ENCODE results near the gene TRA2B. TPM values are rescaled to one million over a fixed set of nuclear protein-coding genes. Genes with fewer than 3 reads are reported as not detected.

Gene TRA2B
- total RNA-seq, 4 donors from 2014 or later, result 73.8 to 164 (median 85.1) TPM

GRCh38 chr3:185950728-185951127 is 12.9 kb upstream of the TRA2B start:
- no peaks in the 10 kb centered on the region for H3K9me3 ChIP-seq
- H3K4me3 ChIP-seq, result no peak overlapping the region
- H3K27me3 ChIP-seq, result peaks cover 0 to 21% (median 0%) of the 10 kb centered on the region in 4 donors
- 86% methylated on average over 3 of the region's 3 CpGs for WGBS
- no peaks in the 10 kb centered on the region for H3K4me1 ChIP-seq
- TF ChIP-seq EP300 (IDR thresholded peaks at IDR 0.05) (no peak), POLR2A (IDR thresholded peaks at IDR 0.05; ENCODE audit: low read depth) (no peak), CTCF (IDR thresholded peaks at IDR 0.05) (no peak)
- no peak overlapping the region for H3K27ac ChIP-seq (replicated peaks in 1 of 4)
- intact Hi-C loops (cut with DNase I), result no loop called here
- DNase-seq (ENCODE audit: extremely low spot score), result no peak
- no peaks in the 10 kb centered on the region for H3K36me3 ChIP-seq

- Histone ChIP-seq H3K9me3 (no peaks in the 10 kb centered on the region), H3K4me3 (no peak overlapping the region), H3K27ac (replicated peaks in 1 of 4) (no peak overlapping the region), H3K27me3 (peaks cover 0 to 21% (median 0%) of the 10 kb centered on the region in 4 donors), H3K4me1 (no peaks in the 10 kb centered on the region), H3K36me3 (no peaks in the 10 kb centered on the region)
- intact Hi-C loops (cut with DNase I), result no loop called here
- no peak for DNase-seq (ENCODE audit: extremely low spot score)
- WGBS, result 96% methylated on average over 6 of the region's 6 CpGs
- TF ChIP-seq EP300 (IDR thresholded peaks at IDR 0.05) (no peak), CTCF (IDR thresholded peaks at IDR 0.05) (no peak), POLR2A (IDR thresholded peaks at IDR 0.05; ENCODE audit: low read depth) (no peak), POLR2AphosphoS5 (IDR thresholded peaks at IDR 0.05) (no peak)
Measured at GRCh38 chr3:185949515-185949914, 11.7 kb upstream of the TRA2B start.

- TF ChIP-seq POLR2AphosphoS5 (IDR thresholded peaks at IDR 0.05), result no peak
- no peak for TF ChIP-seq EP300 (IDR thresholded peaks at IDR 0.05)
- TF ChIP-seq POLR2A (IDR thresholded peaks at IDR 0.05; ENCODE audit: low read depth), result no peak
- no peak for TF ChIP-seq CTCF (IDR thresholded peaks at IDR 0.05)
- no peaks in the 10 kb centered on the region for H3K36me3 ChIP-seq
- H3K27ac ChIP-seq (replicated peaks in 1 of 4), result no peak overlapping the region
- H3K27me3 ChIP-seq, result peaks cover 0 to 19% (median 0%) of the 10 kb centered on the region in 4 donors
- peaks cover 0 to 5% (median 3%) of the 10 kb centered on the region in 4 donors for H3K4me1 ChIP-seq
- DNase-seq (ENCODE audit: extremely low spot score), result no peak
- H3K4me3 ChIP-seq, result no peak overlapping the region
- intact Hi-C loops (cut with DNase I), result no loop called here
- no peaks in the 10 kb centered on the region for H3K9me3 ChIP-seq
- WGBS, result 74% methylated on average over 3 of the region's 3 CpGs
Measured at GRCh38 chr3:185948292-185948691, 10.5 kb upstream of the TRA2B start.

DNA sequence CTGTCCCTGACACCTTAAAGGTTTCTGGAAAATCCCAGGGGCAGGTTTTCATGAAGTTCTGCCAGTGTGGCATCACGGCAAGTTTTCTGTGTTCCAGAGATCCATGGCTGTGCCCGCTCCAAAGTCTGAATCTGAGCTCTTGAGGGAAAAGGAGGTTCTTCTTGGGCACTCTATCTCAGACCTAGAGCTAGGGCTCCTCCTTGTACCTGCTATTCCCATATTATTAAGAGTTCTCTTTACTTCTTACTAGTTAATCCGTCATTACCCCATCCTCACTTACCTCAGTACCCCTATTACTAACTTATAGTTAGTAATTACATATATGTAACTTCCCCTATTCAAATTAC is 5.9 kb upstream of the TRA2B start:
- intact Hi-C loops (cut with DNase I), result no loop called here
- peaks cover 0 to 9% (median 8%) of the 10 kb centered on the region in 4 donors for H3K4me1 ChIP-seq
- no peak for DNase-seq (ENCODE audit: extremely low spot score)
- peak overlapping the region in 1 of 4 donors; percentile 19 for H3K4me3 ChIP-seq
- no peaks in the 10 kb centered on the region for H3K36me3 ChIP-seq
- no peak overlapping the region for H3K27ac ChIP-seq (replicated peaks in 1 of 4)
- no peaks in the 10 kb centered on the region for H3K9me3 ChIP-seq
- 16% methylated on average over 1 of the region's 3 CpGs for WGBS
- no peak for TF ChIP-seq CTCF (IDR thresholded peaks at IDR 0.05)
- TF ChIP-seq EP300 (IDR thresholded peaks at IDR 0.05), result no peak
- no peak for TF ChIP-seq POLR2AphosphoS5 (IDR thresholded peaks at IDR 0.05)
- TF ChIP-seq POLR2A (IDR thresholded peaks at IDR 0.05; ENCODE audit: low read depth), result no peak
- H3K27me3 ChIP-seq, result peaks cover 0 to 4% (median 0%) of the 10 kb centered on the region in 4 donors
